HG03095 (cell line): ENCODE results near the gene KRT74.

Source experiments
- ATAC-seq: cut with Tn5 transposase; IDR thresholded peaks from one replicate; pipeline ENCODE4 v1.9.1; 2021; ENCODE audit warnings: moderate library complexity; ENCODE audit not compliant: unreplicated experiment

KRT74 gene

DNA sequence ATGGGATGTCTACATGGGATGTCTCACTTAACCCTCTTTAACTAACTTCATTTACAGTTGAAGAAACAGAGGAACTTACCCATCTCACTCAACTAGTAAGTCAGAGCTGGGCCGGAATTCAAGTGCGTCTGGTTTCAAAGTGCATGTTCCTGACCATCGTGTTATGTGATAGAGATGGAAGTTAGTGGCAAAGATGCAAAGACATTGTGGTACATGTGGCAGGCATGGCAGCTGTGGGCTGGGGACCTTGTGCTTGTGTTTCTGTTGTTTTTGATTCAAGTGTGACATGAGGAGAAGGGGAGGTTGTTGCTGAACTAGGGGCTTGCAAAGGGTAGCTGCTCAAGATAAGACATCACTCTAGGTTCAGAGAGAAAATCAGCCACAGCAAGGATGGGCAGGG, 2.3 kb upstream of the KRT74 start:
- ATAC-seq, result no peak

DNA sequence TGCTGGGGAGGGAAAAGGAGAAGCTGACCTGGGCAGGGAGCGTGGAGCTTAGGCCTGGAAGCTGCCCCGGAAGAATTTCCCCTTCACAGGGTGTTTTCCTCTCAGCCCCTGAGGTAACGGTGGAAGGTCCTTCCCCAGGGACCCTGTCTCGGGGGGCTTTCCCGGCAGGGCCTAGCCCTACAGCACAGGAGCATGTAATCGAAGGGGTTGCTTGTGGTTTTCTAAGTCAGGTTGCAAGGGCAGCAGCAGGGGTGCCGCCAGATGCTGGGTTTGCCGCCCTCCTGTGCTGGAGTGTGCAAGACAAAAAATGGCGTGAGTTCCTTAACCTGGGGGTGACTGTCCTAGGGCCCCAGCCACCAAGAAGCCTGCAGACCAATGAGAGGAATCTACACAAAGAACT, 1.6 kb upstream of the KRT74 start:
- no peak for ATAC-seq

- ATAC-seq, result no peak
Observed at GRCh38 chr12:52573306-52573705, 337 bp downstream of the KRT74 start.

- no peak for ATAC-seq
Observed at GRCh38 chr12:52570511-52570910, 3.1 kb downstream of the KRT74 start.

DNA sequence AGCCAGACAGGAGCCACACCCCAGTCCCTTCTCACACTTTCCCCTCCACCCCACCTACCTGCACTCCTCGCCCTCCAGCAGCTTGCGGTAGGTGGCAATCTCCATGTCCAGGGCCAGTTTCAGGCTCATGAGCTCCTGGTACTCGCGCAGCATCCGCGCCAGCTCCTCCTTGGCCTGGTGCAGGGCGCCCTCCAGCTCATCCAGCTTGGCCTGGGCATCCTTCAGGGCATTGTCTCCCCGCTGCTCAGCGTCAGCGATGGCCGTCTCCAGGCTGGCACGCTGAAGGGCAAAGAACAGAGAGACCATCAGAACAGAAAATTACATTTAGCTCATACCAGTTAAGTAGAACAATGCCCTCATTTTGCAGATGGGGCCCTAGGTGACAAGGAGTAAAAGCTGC, 5.5 kb downstream of the KRT74 start:
- no peak for ATAC-seq

DNA sequence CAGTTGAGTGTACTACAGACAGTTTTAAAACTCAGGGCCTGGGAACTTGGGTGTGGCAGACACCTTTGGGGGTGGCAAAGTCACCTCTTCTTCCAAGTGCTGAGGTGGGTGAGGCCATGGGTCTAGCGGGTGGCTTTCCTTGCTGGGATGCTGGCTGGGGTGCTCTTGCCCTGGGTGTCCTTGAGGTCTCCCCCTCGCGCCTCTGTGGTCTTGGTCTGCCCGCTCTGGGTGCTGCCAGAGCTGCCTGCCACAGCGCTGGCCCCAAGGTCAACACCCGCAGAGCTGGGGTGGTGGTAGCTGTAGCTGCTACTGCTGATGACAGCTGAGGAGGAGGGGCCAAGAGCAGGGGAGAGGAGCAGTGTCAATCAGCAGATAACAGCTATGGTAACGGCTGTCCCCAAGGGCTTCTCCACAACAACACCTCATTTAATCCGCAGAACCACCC, 6.8 kb downstream of the KRT74 start:
- no peak for ATAC-seq

- no peak for ATAC-seq
Observed at GRCh38 chr12:52564582-52564981, 9.1 kb downstream of the KRT74 start.

DNA sequence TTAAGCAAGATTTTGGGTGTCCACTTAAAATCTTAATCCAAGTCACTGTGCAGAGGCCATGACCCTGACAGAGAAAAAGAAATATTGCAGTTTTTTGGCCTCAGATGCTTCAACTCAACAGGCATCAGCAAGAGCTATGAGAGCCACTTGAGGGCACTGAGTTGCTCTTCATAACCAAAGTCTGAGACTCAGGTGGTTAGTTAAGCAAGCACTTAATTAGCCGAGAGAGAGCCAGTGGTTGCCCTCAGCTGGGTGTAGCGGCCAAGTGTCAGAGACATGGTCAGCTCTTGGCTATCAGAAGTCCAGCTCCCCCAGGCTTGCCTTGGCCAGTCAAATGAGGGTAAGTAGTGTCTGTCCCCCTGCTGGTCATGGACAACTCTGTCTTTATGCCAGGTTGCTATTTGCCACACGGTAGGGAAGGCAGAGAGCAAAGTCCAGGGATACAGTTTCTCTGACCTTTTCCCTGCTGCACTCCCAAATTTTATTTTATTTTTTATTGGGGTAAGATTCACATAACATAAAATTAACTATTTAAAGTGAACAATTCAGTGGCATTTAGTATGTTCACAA, 11.7 kb downstream of the KRT74 start:
- no peak for ATAC-seq

- ATAC-seq, result no peak
Observed at GRCh38 chr12:52559979-52560378, 13.7 kb downstream of the KRT74 start.

DNA sequence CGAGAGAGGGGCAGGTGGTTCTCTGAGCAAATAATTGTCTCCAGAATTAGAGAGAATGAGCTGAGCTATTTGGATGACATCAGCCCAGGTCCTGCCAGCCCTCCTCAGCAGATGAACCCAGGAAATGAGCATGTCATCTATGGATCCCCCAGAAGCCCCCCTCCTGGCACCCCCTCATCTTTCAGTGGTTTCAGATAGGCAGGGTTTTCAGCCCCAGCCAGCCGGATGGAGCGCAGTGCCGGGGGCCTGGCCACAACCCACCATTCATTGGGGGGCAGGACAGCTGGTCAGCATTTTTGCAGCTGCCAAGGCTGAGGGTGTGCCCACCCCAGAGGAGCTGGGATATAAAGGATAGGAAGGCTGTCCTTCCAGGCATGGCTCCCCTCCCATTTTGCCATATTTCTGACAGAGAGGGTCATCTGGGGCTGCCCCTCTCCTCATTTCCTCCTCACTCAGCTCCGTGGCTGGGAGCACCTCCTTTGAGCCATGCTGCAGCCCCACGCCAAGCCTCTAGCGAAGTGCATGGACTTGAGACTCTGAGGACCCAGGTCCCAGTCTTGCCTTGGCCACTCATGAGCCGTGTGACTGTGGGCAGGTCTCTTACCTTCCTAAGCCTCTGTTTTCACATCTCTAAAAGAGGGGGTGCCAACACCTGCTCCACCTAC, 14.7 kb downstream of the KRT74 start:
- no peak for ATAC-seq

DNA sequence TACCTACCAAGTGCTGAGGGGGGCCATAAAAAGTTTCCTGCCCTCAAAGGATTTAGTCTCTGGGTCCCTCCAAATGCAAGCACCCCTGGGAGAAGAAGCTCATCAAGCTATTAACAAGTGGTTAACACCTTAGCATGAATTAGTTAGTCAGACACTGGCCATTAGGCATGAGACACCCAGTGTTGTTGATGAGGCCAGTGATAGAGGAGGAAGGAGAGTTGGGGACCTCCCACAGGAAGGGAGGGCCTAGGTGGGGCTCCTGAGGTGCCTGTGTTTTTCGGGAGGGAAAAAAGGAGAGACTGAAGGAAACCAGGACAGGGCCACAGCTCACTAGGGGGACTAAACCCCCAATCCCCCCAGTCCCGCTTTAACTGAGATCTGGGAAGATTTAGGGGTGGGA, 16.2 kb downstream of the KRT74 start:
- ATAC-seq, result no peak

GRCh38 chr12:52555577-52555976, 18.1 kb downstream of the KRT74 start:
- no peak for ATAC-seq

- ATAC-seq, result no peak
Observed at GRCh38 chr12:52552681-52553195, 20.9 kb downstream of the KRT74 start, which contains the start of gene KRT71. KRT71 (minus strand) TSS chr12:52553145; CDS start chr12:52553077, 68 bp downstream.

DNA sequence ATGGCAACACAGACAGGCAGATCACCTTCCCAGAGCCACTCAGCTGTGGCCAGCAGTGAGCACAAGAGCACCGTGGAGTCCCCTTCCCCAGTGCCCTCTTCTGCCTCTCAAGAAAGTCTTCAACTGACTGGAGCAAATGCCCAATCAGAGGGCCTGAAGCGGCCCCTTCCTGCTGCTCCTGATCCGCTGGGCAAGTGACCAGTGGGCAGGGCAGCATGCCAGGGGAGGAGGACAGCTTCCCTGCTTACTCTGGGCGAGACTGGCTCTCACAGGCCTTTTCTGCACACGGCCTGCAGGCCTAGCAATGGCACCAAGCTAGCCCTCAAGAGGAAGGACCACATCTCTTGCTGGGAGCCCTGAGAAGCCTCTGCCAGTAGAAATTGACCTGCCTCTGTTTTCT, 21.6 kb downstream of the KRT74 start:
- ATAC-seq, result no peak

DNA sequence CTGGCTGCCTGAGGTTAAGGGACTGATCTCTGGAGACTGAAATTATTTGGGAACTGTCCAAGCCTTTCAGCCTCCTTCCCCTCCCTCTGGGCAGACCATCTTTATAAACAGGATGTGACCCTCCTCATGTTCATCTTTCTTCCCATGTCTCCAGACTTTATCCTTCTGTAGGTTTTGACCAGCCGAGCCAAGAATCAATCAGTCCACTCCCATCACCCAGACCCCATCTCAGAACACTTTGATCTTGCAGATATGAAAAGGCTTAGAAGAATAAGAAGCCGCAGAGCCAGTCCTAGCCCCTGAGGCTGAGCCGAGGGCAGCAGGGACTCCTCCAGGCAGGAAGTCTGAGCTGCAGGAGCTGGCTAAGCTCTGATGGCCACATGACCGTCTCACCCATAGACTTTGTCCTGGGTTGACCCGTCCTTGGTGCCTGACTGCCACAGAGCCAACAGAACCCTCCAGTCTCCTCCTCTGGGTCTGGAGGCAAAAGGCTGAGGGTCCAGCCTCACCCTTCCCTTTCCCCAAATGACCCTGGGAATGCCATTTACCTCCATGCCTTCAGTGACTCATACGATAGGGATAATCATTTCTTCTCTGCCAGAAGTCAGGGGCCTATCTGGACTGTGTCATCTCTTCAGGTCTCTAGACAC, 22.3 kb downstream of the KRT74 start:
- no peak for ATAC-seq

GRCh38 chr12:52546126-52546525, 27.5 kb downstream of the KRT74 start:
- no peak for ATAC-seq

GRCh38 chr12:52543985-52544883, 29.4 kb downstream of the KRT74 start:
- ATAC-seq, result no peak

DNA sequence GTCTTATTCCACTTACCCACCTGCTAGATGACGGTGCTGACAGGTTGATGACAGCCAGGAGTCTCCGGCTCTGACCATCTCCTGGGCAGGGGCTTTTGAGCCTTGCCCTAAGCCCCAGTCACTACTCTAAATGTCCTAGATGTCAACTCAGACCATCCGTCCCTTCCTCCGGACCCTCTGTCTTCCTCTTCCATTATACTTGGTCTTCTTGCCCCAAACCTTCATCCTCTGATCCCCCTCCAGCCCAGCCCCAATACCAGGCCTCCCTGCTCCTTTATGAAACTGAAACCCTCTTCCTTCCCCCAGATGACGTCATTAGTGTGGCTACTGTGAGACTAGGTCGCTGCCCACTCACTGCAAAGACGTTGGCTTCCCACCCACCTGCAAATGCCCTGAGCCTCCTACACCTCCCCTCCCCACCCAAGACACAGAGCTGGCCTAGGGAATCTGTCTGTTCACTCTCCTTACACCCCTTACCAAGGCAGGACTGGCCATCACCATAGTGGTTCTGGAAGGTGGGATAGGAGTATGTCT, 30.8 kb downstream of the KRT74 start:
- no peak for ATAC-seq

DNA sequence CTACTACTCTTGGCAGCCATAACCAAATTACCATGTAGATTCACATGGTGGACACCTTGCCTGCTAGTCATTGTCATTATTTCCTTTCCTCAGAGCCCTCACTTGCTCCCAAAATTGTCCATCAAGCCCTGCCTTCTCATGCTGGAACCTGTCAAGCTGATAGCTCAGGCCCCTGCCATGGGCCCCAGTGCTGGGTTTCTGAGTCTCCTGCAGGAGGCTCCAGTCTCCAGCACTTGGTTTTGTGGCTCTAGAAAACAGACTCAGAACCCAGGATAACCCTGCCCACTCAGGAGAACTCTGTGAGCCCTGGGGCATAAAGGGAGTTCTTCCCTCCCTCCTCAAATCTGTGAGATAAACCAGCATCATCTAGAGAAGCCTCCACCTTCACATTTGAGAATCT, 31.5 kb downstream of the KRT74 start:
- no peak for ATAC-seq

DNA sequence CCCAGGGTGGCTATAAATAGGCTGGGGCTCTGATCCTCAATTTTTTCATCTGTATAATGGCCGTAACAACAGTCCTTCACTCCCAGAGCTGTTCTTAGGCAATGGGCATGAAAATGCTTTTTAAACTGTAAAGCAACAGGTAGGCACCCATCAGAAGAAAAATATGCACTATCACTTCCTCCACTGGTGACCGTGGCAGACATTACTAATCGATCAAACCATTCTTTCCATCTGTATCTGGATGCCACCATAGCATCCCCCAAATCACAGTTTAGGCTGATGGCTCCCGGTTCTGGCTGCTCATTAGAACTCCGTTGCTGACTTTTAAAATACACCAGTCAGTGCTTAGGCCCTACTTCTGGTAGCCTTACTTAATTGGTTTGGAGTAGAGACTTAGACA, 31.9 kb downstream of the KRT74 start:
- ATAC-seq, result no peak

DNA sequence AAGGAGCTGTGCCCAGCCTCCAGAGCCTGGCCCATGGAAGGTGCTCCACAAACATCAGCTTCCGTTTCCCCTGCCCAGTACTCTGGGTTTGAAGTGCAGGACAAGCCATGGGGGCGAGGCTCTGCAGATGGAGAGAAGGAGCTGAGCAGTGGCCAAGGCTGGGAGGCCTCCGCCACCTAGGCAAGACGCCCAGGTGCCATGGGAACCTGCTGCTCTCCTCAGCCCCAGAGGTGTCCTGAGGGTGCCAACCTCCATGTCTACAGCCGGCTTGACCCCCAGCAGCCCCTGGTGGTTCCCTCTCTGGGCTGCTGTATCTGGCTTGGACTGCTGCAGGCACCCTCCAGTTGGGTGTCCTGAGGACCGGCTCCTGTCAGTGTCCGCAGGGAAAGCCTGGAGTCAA, 33.1 kb downstream of the KRT74 start:
- no peak for ATAC-seq
